NOMO-1 treated with dmso at 0.1 percent for 144 hours (cell line): Measurements from ENCODE around the gene HYAL2.

ENCODE experiments used
- DNase-seq: peaks from one replicate; lab custom pipeline; 2025; ENCODE audit not compliant: unreplicated experiment; lab: John Stamatoyannopoulos, UW

The HYAL2 gene

GRCh38 chr3:50350527-50351322, 28.2 kb upstream of the HYAL2 start, which contains the start of the genes CYB561D2 and NPRL2:
TSS of gene CYB561D2 (plus strand) at chr3:50350862. CDS start at chr3:50351434, 572 bp downstream.
TSS of gene NPRL2 (minus strand) at chr3:50350775. CDS start at chr3:50350652, 123 bp downstream.
- DNase-seq: peak; percentile 85

GRCh38 chr3:50350213-50350526, 27.6 kb upstream of the HYAL2 start:
- DNase-seq: no peak

DNA sequence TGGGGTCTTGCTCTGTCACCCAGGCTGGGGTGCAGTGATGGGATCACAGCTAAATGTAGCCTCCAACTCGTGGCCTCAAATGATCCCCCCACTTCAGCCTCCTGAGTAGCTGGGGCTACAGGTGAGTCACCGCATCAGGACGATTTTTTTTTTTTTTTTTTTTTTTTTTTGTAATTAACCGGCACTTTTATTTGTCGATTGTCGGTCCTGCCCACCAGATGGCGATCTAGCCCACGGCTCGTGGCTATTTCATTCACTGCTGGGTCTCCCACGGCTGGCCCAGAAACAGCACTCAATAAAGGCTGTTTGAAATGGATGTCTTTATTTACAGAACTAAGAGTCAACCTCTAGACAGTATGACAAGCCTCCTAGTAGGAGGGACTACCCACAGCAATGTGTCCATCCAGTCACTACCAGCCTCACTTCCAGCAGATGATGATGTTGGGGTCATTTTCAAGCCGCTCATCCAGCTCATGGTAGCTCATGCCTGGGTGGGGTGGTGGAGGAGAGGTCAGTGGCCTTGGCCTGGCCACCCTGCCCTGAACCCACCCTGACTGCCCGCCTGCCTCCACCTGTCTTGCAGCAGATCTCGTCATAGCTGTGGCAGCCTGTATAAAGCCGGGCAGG, 24.8 kb upstream of the HYAL2 start:
- peak; percentile 74 for DNase-seq

DNA sequence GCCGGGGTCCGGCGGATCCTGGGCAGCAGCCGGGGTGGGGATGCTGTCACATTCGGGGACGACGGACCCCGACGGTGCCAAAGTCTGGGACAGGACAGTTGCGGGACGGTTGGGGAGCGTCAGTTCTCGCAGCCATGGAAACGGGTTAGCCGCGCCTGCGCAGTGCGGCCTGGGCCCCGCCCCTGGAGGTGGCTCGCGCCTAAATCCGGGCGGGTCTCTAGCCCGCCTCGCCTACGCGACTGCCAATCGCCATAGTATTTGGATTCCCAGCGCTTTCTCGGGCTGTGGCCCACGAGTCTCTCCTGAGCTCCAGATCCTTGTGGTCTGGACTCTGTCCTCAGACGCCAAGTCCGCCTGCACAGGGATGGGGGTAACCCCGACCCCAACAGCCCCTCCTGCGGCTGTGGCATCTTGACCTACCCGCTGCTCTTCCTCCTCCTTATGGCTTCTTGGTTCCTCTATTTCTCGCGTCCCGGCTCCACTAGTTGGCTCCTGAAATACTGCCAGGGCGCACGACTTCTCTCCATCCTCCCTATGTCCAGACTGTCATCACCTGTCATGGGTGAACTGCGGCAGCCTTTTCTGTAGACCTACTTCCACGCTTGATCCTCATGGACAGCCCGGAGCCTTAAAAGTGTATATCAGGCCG, 23.2 kb upstream of the HYAL2 start, which contains the start of gene ZMYND10:
TSS of gene ZMYND10 (minus strand) at position 147 of the 649 bp plus-strand sequence. CDS start 153 bp downstream, outside the sequence.
- DNase-seq: peak; percentile 64

DNA sequence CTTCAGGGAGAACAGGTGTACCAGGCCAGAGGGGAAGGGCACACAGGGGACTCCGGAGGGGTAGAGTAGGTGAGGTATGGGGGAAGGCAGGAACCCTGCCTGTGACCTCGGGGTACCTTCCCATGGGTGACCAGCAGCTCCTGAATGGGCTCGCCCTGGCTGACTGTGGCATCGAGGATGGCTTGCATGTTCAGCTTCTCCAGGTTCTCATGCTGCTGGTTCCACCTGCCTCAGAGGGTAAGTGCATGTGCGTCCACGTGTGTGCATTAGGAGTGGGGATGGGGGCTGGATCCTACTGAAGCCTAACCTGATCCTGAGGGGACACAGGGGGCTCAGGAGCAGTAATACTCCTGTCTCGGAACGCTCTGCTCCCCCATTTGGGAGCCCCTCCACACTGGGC, 22.5 kb upstream of the HYAL2 start:
- no peak for DNase-seq

DNA sequence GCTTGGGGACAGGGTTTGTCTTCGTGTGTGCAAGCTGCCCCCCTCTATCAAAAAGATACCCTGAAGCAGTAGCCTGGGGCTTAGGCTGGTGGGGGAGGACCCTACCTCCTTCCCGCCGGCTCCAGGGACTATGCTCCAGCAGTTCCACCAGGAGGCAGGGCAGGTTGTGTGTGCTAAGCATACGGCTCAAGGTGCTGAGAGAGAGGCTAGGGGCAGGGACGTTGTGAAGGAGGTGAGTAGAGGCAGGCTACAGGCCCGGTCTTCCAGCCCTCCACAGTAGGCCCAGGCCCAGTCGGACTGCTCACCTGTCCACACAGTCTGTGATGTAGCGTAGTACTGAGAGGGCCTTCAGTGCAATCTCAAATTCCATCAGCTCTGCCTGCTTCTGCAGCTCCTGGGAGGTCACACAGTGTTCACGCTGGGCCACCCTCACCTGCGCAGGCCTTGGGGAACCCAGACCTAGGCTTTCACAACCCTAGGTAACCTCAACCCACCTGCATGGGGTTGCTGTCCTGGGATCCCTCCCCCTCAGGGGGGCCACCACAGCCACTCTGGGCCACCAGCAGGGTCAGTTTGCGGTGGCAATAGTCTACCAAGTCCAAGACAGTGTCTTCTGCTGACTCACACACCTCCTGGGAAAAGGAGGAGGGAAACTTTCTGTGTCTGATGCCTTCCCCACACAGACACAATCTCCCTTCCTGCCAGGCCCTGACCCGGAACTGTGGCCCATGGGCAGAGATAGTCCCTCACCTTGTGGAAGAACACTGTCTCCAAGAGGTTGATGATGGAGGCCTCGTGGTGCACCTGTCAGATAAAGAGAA, 20.5 kb upstream of the HYAL2 start:
- DNase-seq: no peak

- no peak for DNase-seq
Observed at GRCh38 chr3:50341996-50342650, 19.6 kb upstream of the HYAL2 start.

DNA sequence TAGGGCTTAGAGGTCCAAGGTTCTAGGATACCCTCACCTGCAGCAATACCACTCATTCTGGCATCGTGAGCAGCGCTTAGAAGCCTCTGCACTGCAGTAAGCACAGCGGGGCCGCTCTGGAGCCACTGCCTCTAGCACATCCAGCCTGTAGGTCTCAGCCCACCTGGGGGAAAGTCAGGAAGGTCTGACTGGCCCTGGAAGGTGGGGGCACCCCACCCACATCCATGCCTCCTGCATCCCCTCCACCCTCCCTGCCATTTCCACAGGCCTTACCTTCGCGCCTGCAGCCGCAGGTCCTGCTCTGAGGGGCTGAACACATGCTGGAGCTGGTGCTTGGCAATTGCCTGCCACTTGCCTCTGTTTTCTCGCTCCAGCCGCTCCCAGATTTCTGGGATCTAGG, 19.0 kb upstream of the HYAL2 start:
- no peak for DNase-seq

DNA sequence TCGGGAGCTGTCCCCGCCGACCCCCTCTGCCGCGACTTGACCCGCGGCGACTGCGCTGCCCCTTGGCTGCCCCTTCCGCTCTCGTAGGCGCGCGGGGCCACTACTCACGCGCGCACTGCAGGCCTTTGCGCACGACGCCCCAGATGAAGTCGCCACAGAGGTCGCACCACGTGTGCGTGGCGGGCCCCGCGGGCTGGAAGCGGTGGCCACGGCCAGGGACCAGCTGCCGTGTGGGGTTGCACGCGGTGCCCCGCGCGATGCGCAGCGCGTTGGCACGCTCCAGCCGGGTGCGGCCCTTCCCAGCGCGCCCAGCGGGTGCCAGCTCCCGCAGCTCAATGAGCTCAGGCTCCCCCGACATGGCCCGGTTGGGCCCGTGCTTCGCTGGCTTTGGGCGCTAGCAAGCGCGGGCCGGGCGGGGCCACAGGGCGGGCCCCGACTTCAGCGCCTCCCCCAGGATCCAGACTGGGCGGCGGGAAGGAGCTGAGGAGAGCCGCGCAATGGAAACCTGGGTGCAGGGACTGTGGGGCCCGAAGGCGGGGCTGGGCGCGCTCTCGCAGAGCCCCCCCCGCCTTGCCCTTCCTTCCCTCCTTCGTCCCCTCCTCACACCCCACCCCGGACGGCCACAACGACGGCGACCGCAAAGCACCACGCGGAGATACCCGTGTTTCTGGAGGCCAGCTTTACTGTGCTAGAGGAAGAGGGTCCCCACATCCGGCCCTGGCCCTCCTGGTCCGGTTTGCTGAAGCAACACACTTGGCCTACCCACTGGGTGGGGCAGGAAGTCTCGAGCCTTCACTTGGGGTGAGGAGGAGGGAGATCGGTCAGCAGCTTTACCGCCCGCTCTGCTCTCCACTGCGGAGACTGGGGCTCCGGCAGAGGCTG, 18.1 kb upstream of the HYAL2 start, which contains the start of gene RASSF1:
TSS of gene RASSF1 (minus strand) at position 389 of the 882 bp plus-strand sequence. CDS start at position 358, 31 bp downstream.
- peak; percentile 92 for DNase-seq

DNA sequence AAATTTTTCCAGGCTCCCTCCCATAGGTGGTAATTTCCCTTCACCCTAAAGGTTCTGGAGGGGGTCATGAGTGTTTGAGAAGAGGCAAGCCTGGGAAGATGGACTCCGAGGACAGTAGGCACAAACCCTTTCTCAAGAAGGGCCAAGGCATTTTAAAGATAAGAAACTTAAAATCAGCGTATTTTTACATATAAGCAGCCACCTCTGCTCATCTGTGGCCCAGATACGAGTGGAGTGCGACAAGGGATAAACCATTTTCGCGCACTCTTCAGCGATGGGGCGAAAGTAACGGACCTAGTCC, 17.6 kb upstream of the HYAL2 start:
- no peak for DNase-seq

DNA sequence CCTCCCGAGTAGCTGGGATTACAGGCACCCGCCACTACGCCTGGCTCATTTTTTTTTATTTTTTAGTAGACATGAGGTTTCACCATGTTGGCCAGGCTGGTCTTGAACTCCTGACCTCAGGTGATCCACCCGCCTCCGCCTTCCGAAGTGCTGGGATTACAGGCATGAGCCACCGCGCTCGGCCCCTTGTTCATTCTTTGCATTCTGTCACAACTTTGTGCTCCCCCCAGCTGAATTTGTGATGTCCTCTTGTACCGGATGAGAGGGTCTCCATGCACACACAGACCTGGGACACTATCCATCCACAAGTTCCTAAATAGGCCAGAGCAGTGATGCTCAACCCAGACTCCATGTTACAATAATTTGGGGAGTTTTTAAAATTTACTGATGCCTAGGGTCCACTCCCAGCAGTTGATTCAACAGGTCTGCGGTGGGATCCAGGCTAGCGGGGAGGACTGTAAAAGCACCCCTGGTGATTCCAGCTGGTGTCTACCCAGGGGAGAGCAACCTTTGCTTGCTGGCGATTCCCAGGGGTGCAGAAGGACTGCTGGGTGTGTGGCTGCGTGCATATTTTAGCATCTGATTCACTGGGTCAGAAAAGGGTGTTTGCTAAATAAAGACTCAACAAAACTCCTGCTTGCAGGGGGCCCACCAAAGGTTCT, 17.1 kb upstream of the HYAL2 start:
- no peak for DNase-seq

- DNase-seq: peak; percentile 28
Observed at GRCh38 chr3:50338965-50339364, 16.4 kb upstream of the HYAL2 start.

DNA sequence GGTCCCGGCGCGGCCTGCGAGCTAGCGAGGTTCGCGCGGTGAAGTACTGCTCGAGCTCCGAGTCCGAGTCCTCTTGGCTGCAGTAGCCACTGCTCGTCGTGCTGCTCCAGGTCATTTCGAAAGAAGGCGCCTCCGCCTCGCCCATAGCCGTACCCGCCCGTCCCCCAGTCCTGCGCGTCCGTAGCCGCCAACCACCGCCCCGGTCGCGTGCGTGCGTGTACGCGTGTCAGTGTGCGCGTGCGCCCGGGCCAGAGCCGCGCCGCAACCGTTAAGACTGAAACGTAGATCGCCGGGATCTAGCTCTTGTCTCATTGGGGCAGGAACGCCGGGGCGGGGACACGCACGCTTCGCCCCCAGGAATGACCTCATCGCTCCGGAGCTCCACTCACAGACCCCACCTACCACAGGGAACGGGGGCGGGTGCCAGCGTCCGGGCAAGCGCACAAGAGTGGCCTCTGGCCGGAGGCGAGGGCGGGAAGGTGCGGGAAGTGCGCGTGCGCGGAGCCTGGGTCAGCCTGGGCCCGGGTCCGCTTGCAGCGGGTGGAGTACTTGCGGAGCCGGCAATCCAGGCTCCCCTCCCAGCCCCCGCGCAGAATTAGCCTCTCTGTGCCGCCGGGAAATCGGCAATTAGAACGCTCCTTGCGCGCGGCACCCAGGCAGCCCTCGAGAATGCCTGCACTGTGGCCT, 14.8 kb upstream of the HYAL2 start:
- peak; percentile 99 for DNase-seq

DNA sequence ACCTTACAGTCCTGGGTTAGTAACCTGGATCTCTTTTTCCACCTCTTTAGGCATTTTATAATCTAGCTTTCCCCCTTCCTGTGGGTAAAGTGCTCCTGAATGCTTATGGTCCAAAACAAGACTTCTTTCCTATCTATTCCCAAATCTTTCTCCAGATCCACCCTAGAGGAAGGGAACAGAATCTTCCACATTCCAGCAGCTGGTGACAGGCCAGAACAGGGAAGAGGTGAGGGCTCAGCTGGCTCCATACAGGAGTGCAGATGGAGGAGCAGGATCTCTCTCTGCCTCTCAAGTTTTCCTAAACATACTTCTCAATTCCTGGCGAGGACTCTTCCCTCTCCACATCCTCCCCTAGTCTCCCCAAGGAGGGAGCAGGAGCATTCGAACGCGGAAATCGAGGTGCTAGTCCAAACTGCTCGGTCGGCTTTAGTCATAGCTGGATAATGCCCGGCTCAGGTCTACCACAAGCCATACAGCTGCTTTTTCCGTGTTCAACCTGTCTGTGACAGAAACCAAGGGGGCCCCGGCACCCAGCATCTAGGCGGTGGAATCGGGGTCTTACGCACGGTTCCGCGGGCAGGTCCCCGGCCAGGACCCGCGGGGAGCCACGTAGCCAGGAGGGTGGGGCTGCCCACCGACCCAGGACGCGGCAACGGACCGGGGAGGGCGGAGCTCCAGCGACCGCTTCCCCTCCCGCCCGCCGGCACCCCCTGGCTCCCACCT, 14.1 kb upstream of the HYAL2 start:
- no peak for DNase-seq

- no peak for DNase-seq
Observed at GRCh38 chr3:50334339-50335075, 12.0 kb upstream of the HYAL2 start.

DNA sequence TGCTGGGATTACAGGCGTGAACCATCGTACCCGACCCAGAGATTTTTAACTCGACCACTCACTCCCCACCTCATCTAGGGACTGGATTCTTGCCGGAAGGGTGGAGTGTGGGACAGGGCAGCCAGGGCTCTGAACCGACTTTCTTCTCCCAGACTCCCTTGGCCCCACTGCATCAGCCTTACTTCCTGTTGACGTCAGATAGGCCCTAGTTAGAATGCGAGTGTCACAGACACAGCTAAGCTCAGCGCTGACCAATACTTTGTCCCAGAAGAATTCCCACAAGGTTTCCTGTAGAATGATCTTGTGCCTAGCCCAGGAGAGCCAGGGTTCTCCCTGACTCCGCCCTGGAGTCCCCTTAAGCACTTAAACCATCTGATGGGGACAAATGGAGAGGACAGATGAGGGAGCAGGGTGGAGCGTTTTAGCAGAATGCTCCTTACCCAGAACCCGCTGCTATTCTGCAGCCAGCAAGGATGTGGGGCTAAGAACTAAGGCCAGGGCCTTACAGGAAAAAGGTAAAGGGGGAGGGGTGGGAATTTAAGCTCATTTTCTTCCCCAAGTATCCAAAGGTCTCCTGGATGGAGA, 11.3 kb upstream of the HYAL2 start:
- DNase-seq: no peak

DNA sequence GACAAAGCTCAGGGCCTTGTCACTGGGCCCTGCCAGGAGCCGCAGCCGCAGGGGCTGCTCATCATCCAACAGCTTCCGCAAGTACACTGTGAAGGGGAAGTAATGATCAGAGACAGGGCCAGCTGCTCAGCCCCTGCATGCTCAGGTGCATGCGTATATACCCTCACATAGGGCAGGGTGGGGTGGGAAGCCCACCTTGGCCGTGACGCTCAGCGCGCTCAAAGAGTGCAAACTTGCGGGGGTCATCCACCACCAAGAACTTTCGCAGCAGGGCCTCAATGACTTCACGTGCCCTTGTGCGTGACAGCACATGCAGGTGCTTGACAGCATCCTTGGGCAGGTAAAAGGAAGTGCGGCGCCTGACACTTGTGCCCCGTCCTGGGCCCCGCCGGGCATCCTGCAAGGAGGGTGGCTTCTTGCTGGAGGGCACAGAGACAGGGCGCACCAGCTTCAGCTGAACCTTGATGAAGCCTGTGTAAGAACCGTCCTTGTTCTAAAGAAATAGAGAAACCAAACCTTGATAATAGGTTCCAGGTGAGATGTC, 8.9 kb upstream of the HYAL2 start:
- DNase-seq: no peak
